Measurements from ENCODE around the gene WBP2. TPM values are rescaled to one million over a fixed set of nuclear protein-coding genes. Genes with fewer than 3 reads are reported as not detected.

The WBP2 gene
- total and polyA plus RNA-seq, 10 of the 15 experiments (the other 5 are each of a cell fraction or from before 2014, with no cell fraction given), result 1.5 to 57.3 (median 27.5) TPM

DNA sequence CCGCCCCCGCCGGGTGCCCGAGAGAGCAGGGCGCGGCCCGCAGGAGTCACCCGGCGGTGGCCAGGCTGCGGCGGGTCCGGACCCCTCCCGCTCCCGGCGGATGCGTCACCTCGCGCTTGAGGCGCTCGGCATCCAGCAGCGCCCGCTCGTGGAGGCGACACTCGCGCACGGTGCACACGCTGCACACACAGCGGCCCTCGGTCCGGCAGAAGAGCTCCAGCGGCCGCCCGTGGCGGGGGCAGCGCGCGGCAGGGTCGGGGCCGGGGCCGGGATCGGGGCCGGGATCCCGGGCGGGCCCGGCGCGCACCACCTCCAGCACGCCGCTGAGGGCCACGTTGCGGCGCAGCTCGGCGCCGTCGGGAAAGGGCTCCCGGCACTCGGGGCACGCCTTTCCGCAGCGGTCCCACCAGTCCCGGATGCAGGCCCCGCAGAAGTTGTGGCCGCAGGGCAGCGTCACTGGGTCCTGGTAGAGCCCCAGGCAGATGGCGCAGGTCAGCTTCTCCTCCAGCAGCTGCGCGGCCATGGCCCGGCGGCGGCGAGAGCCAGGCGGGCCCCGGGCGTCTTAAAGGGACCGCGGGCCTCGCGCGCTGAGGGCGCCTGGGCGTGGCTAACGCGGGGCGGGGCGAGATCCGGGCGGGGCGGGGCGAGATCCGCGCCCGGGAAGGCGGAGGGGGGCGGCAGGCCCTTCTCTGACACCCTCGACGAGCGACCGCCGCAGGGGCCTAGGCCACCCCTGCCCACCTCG, 41.5 kb upstream of the WBP2 start, which contains the start of gene TRIM65 (continued):
- TF ChIP-seq ZBTB33 (IDR thresholded peaks at IDR 0.05), result no peak
- TF ChIP-seq ESRRA (IDR thresholded peaks at IDR 0.05; ENCODE audit: low read length), result no peak
- TF ChIP-seq YBX1 (IDR thresholded peaks at IDR 0.05), result no peak
- peak; percentile 55; the same call in 1 of the 2 replicates for TF ChIP-seq POLR2AphosphoS5 (IDR thresholded peaks at IDR 0.05; ENCODE audit: low read length)
- peak; percentile 91; the same call in 1 of the 2 replicates for TF ChIP-seq RB1 (IDR thresholded peaks at IDR 0.05; ENCODE audit: borderline replicate concordance)

- Histone ChIP-seq H3K27me3 (replicated peaks in 1 of 2; ENCODE audit: control insufficient read depth in 2 of 2, insufficient read depth in 2 of 2, low read length in 1 of 2) (no peaks in the 10 kb centered on the region), H3K9me3 (replicated peaks; ENCODE audit: control insufficient read depth, insufficient read depth, low read length) (no peaks in the 10 kb centered on the region), H4K20me1 (ENCODE audit: control insufficient read depth, insufficient read depth) (no peaks in the 10 kb centered on the region), H3K4me3 (peak overlapping the region; percentile 89), H3K4me2 (ENCODE audit: control insufficient read depth, insufficient read depth) (peak overlapping the region; percentile 64), H3K27ac (ENCODE audit: control insufficient read depth, insufficient read depth) (peak overlapping the region; percentile 72), H3K36me3 (ENCODE audit: control insufficient read depth in 2 of 2, insufficient read depth in 2 of 2, low read length in 1 of 2) (peaks cover 8 to 11% of the 10 kb centered on the region in 2 experiments; a peak in 3 of 4 replicates), H2AFZ (ENCODE audit: control insufficient read depth, low read depth, low read length) (no peak overlapping the region; the same call in 1 of the 2 replicates), H3K79me2 (ENCODE audit: control insufficient read depth, insufficient read depth, low read length) (peaks cover 15% of the 10 kb centered on the region), H3K9ac (ENCODE audit: control insufficient read depth, insufficient read depth, low read length) (peak overlapping the region; percentile 82), H3K4me1 (ENCODE audit: control insufficient read depth, insufficient read depth, low read length) (peaks cover 6% of the 10 kb centered on the region)
- POLR2A ChIA-PET, result interaction anchor here (0.6 to 2.8 kb wide), 12 partner anchors 10 to 297 kb away, joined by 3 to 19 read pairs (median 6); partner anchors contain the start of genes TRIM47 and WBP2
- FAIRE-seq, result no peak
- no peak for DNase-seq (ENCODE audit: low read depth, low spot score)
- BruUV-seq (replicated peaks), result no TSS peak
- SMC1A ChIA-PET (ENCODE audit: uncharacterized antibody, unreplicated experiment), result interaction anchor here (1.0 to 1.9 kb wide), 10 partner anchors 17 to 369 kb away, joined by 3 to 8 read pairs (median 3); partner anchors contain the start of genes TRIM47 and UBALD2
- whole genome bisulfite sequencing (ENCODE audit: insufficient coverage, insufficient replicate concordance, low lambda C conversion rate, missing lambda C conversion rate), result 2% methylated on average over 28 of the region's 28 CpGs
- CTCF ChIA-PET, result interaction anchor here (0.9 to 4.8 kb wide), 20 partner anchors 10 to 142 kb away, joined by 3 to 43 read pairs (median 4); partner anchors contain the start of genes GALK1, TRIM47 and WBP2
- peak; percentile 31 for ATAC-seq
- RAD21 ChIA-PET (ENCODE audit: unreplicated experiment), result interaction anchor here (0.9 to 4.5 kb wide), 8 partner anchors 31 to 143 kb away, joined by 3 to 32 read pairs (median 12); partner anchors contain the start of genes GALK1, UNC13D and WBP2
- intact Hi-C loops (cut with micrococcal nuclease; ENCODE audit: unreplicated experiment) (loop anchor here (2.0 to 5.0 kb wide), 3 partner anchors 17 to 118 kb away; partner anchors contain the start of genes TRIM47 and WBP2), in situ Hi-C loops (cut with MboI) (no loop called here)
- TF ChIP-seq MLLT1 (IDR thresholded peaks at IDR 0.05), result 0 out of 2 replicates have a peak, but pooled peaks have one; percentile 38
- TF ChIP-seq, protein P1, sequence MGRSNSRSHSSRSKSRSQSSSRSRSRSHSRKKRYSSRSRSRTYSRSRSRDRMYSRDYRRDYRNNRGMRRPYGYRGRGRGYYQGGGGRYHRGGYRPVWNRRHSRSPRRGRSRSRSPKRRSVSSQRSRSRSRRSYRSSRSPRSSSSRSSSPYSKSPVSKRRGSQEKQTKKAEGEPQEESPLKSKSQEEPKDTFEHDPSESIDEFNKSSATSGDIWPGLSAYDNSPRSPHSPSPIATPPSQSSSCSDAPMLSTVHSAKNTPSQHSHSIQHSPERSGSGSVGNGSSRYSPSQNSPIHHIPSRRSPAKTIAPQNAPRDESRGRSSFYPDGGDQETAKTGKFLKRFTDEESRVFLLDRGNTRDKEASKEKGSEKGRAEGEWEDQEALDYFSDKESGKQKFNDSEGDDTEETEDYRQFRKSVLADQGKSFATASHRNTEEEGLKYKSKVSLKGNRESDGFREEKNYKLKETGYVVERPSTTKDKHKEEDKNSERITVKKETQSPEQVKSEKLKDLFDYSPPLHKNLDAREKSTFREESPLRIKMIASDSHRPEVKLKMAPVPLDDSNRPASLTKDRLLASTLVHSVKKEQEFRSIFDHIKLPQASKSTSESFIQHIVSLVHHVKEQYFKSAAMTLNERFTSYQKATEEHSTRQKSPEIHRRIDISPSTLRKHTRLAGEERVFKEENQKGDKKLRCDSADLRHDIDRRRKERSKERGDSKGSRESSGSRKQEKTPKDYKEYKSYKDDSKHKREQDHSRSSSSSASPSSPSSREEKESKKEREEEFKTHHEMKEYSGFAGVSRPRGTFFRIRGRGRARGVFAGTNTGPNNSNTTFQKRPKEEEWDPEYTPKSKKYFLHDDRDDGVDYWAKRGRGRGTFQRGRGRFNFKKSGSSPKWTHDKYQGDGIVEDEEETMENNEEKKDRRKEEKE (IDR thresholded peaks at IDR 0.05), result no peak
- TF ChIP-seq, protein P2, sequence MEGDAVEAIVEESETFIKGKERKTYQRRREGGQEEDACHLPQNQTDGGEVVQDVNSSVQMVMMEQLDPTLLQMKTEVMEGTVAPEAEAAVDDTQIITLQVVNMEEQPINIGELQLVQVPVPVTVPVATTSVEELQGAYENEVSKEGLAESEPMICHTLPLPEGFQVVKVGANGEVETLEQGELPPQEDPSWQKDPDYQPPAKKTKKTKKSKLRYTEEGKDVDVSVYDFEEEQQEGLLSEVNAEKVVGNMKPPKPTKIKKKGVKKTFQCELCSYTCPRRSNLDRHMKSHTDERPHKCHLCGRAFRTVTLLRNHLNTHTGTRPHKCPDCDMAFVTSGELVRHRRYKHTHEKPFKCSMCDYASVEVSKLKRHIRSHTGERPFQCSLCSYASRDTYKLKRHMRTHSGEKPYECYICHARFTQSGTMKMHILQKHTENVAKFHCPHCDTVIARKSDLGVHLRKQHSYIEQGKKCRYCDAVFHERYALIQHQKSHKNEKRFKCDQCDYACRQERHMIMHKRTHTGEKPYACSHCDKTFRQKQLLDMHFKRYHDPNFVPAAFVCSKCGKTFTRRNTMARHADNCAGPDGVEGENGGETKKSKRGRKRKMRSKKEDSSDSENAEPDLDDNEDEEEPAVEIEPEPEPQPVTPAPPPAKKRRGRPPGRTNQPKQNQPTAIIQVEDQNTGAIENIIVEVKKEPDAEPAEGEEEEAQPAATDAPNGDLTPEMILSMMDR (IDR thresholded peaks at IDR 0.05 in 2 of 3, conservative IDR thresholded peaks at IDR 0.05 in 1 of 3; ENCODE audit: control insufficient read depth in 2 of 3, extremely low read depth in 1 of 3, insufficient read depth in 1 of 3, low read depth in 3 of 3, low read length in 3 of 3), result peak; percentile 14 to 42 (median 41); a peak in 4 of 6 replicates
- no peak for TF ChIP-seq TARDBP (IDR thresholded peaks at IDR 0.05; ENCODE audit: borderline replicate concordance)
- TF ChIP-seq SREBF1 (IDR thresholded peaks at IDR 0.05; ENCODE audit: low read length), result no peak
Observed at GRCh38 chr17:75895370-75896155, 40.4 kb upstream of the WBP2 start.

Data from GM12878 (cell line).